ENCODE measurements around the gene GUCA1A.

The GUCA1A gene

DNA sequence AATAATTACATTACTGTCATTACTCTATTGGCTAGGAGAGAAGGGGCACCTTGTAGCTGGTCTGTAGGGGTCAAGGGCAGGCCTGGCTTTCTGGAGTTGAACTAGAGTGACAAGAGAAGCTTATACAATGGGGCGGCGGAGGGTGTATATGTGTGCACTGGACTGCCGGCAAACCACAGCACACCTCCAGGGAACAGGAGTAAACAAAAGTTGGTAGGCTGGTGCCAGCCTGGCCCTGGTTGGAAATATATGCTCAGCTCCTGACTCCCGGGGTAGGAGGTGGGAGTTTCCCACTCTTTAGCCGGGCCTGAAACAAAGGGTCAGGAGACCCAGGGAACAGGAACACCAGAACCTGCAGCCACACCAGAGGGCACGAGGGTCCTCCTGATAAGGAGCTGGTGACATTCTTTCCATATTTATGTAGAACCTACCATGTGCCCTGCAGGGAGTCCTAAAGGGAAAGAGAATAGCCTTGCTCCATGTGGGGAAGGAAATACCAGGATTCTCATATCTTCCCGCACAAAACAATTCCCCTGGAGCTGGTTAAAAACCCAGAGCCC is 35.9 kb upstream of the GUCA1A start:
- Histone ChIP-seq H3K36me3 (ENCODE audit: control insufficient read depth, insufficient read depth, low read length) (no peaks in the 10 kb centered on the region), H3K27ac (ENCODE audit: low read depth, low read length) (no peak overlapping the region), H3K4me1 (ENCODE audit: control insufficient read depth, insufficient read depth, low read length) (no peaks in the 10 kb centered on the region), H3K27me3 (ENCODE audit: control insufficient read depth, insufficient read depth, low read length) (peaks cover 5% of the 10 kb centered on the region), H3K9ac (ENCODE audit: low read length) (no peak overlapping the region), H3K4me3 (ENCODE audit: low read length) (no peak overlapping the region)

DNA sequence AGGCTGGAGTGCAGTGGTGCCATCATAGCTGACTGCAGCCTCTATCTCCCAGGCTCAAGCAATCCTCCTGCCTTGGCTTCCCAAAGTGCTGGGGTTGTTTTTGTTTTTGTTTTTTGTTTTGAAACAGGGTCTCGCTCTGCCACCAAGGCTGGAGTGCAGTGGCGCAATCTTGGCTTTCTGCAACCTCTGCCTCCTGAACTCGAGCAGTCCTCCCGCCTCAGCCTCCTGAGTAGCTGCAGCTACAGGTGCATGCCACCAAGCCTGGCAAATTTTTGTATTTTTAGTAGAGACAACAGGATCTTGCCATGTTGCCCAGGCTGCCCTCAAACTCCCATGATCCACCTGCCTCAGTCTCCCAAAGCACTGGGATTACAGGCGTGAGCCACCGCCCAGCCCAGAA is 35.0 kb upstream of the GUCA1A start:
- no peak overlapping the region for H3K27ac ChIP-seq (ENCODE audit: low read depth, low read length)
- no peak overlapping the region for H3K9ac ChIP-seq (ENCODE audit: low read length)
- no peaks in the 10 kb centered on the region for H3K4me1 ChIP-seq (ENCODE audit: control insufficient read depth, insufficient read depth, low read length)
- H3K36me3 ChIP-seq (ENCODE audit: control insufficient read depth, insufficient read depth, low read length), result no peaks in the 10 kb centered on the region
- H3K27me3 ChIP-seq (ENCODE audit: control insufficient read depth, insufficient read depth, low read length), result peaks cover 10% of the 10 kb centered on the region
- H3K4me3 ChIP-seq (ENCODE audit: low read length), result no peak overlapping the region

DNA sequence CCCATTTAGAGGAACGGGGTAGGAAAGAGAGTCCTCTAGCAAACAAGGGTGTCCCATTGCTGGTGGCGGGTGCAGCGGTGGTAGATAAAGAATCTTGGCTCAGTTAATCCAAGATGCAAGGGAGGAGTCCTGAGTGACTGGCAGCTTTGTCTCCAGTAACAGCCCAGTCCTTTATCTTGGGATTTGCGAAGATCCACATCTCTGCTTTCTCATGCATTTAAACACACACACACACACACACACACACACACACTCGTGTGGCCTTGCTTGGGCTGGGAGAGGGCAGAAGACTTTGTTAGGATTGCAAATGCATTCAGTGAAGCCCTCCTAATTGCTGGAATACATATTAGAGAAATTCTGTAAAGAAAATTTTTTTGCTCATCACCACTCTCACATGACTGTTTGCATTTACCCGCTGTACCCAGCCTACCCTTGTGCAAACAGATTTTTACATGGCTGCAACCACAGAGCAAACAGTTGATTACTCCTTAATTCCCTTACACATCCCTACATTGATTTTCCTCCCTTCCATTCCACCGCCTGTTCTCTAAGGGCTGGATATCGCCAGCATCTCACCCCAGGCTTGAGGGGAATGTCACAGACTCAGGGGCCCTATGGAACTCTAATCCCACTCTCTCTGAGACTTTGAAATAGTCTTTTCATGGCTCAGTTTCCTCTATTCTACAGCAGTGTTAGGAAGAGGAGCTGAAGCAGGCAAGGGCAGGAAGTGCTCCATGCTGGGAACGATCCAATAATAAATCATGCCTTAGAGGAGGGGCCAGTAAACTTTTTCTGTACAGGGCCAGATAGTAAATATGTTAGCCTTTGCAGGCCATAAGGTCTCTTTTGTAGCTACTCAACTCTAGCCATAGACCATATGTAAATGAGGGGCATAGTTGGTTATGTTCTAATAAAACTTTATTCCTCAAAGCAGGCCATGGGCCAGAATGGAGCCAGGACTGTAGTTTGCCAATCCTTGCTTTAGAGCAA is 34.2 kb upstream of the GUCA1A start:
- Histone ChIP-seq H3K4me3 (ENCODE audit: low read length) (no peak overlapping the region), H3K9ac (ENCODE audit: low read length) (no peak overlapping the region), H3K27me3 (ENCODE audit: control insufficient read depth, insufficient read depth, low read length) (peaks cover 14% of the 10 kb centered on the region), H3K4me1 (ENCODE audit: control insufficient read depth, insufficient read depth, low read length) (no peaks in the 10 kb centered on the region), H3K36me3 (ENCODE audit: control insufficient read depth, insufficient read depth, low read length) (no peaks in the 10 kb centered on the region), H3K27ac (ENCODE audit: low read depth, low read length) (no peak overlapping the region)

DNA sequence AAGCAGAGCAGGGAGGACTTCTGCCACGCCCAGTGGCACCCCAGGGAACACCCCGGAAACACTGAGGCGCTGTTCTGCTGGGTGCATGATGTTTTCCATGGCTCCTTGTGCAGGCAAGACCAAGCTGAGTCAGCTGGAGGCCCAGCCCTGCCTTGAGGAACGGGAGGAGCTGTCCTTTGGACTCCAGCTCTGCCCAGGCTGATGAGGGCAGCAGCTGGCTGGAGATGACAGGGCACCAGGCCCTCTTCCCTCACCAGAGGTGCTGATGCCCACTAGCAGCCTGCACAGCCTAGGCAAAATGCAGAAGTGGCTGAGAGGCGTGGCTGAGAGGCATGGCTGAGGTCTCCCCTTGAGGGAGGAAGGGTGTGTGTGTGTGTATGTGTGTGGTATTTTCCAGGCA is 33.1 kb upstream of the GUCA1A start:
- Histone ChIP-seq H3K27me3 (ENCODE audit: control insufficient read depth, insufficient read depth, low read length) (peaks cover 14% of the 10 kb centered on the region), H3K4me3 (ENCODE audit: low read length) (no peak overlapping the region), H3K27ac (ENCODE audit: low read depth, low read length) (no peak overlapping the region), H3K36me3 (ENCODE audit: control insufficient read depth, insufficient read depth, low read length) (no peaks in the 10 kb centered on the region), H3K9ac (ENCODE audit: low read length) (no peak overlapping the region), H3K4me1 (ENCODE audit: control insufficient read depth, insufficient read depth, low read length) (no peaks in the 10 kb centered on the region)

DNA sequence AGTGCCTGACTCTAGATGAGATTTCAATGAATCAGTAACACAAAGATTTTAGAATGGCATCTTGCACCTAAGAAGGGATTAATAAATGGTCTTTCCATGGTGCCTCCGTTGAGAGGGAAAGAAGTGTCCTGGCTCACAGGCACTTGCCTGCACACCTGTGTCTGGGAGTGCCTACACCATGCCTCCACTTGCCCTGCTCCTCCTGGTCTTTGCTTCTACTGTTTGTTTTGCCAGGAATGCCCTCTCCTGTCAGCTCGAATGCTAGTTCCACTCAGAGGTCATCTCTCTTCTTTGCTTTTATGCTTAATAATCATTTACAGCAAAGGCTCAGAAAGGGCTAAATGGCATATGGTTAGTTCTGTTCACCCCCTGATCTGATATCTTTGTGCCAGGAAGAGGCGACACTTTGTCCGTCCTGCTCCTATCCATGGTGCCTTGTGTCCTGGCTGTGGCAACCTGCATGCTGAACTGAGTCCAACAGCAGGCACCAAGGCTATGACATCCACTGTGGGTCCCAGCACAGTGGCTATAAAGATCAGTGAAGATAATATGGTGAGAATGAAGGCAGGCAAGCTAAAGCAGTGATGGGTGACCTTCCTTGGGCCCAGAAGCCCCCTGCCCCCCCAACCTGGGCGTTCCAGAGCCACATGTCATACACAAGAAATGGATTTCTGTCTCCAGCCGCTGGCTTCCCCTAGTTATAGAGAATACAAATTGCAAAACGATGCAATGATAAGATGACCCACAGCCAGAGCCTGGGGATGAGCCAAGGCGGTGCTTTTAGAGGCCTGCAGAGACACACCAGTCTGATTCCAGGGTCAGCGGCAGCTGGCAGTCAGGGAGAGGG is 32.2 kb upstream of the GUCA1A start:
- Histone ChIP-seq H3K27ac (ENCODE audit: low read depth, low read length) (no peak overlapping the region), H3K4me3 (ENCODE audit: low read length) (peak overlapping the region; percentile 72), H3K9ac (ENCODE audit: low read length) (peak overlapping the region; percentile 14), H3K4me1 (ENCODE audit: control insufficient read depth, insufficient read depth, low read length) (no peaks in the 10 kb centered on the region), H3K27me3 (ENCODE audit: control insufficient read depth, insufficient read depth, low read length) (peaks cover 14% of the 10 kb centered on the region), H3K36me3 (ENCODE audit: control insufficient read depth, insufficient read depth, low read length) (no peaks in the 10 kb centered on the region)

DNA sequence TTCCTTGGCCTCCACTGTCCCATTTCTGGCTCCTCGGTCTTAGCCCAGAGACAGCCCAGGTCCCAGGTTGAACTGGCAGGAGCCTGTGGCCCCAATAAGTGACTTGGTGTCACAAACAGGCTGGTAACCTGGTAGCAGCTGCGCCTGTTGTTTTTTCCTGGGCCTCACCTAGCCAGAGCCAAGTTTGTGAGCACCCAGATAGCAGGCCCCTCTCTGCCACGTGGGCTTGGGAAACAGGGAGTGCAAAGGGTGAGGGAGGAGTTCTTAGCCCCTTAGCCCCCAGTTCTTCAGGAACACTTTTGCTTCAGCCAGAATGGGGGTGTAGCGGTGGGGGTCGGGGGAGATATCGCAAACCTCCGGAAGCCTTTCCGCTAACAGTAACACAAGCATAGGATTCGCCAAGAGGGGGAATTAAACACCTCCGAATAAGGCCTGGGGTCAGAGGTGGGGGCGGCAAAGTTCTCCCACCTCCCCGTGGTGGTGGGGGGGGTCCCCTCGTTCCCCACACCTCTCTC is 31.5 kb upstream of the GUCA1A start:
- Histone ChIP-seq H3K27me3 (ENCODE audit: control insufficient read depth, insufficient read depth, low read length) (peaks cover 14% of the 10 kb centered on the region), H3K9ac (ENCODE audit: low read length) (no peak overlapping the region), H3K4me1 (ENCODE audit: control insufficient read depth, insufficient read depth, low read length) (no peaks in the 10 kb centered on the region), H3K27ac (ENCODE audit: low read depth, low read length) (no peak overlapping the region), H3K36me3 (ENCODE audit: control insufficient read depth, insufficient read depth, low read length) (no peaks in the 10 kb centered on the region), H3K4me3 (ENCODE audit: low read length) (peak overlapping the region; percentile 72)

DNA sequence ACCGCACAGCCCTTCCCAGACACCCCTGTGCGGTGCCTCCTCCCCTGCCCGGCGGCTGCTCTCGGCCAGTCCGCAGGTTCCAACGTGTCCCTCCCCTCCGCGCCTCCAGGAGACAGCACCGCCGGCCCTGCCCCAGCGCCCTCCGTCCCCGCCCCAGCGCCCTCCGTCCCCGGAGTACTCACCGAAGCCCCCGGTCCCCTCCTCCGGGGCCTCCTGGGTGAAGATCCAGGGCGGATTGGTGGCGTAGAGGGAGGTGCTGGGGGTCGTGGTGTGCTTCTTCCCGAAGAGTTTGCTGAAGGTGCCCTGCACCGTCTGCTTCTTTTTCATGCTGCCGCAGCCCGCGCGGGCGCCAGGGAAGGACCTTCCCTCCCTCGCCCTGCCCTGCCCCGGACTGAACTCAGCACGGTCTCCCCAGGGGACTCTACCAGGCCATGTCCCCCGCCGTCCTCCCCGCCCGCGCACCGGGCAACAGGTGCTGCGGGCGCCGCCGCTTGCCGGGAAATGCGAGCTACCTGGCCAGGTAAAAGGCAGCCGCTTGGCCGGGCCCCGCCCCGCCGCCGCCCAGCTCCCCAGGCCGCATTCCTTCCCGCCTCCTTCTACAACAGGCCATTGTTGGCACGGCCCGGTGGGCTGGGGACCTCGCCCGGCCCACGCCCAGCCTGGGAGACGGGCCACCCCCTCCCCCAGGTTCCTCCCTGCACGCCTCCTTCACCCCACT is 30.9 kb upstream of the GUCA1A start, which contains the start of gene C6orf132:
Gene C6orf132, minus strand, starts transcription at position 503 of the 718 bp plus-strand sequence. Its CDS starts 176 bp downstream, at position 327.
- peak within 1 kb of the TSS; percentile 72 for H3K4me3 ChIP-seq (ENCODE audit: low read length)
- no peak within 1 kb of the TSS for H3K27ac ChIP-seq (ENCODE audit: low read depth, low read length)
- no peaks in the 10 kb centered on the region for H3K36me3 ChIP-seq (ENCODE audit: control insufficient read depth, insufficient read depth, low read length)
- H3K27me3 ChIP-seq (ENCODE audit: control insufficient read depth, insufficient read depth, low read length), result peaks cover 14% of the 10 kb centered on the region
- no peaks in the 10 kb centered on the region for H3K4me1 ChIP-seq (ENCODE audit: control insufficient read depth, insufficient read depth, low read length)
- H3K9ac ChIP-seq (ENCODE audit: low read length), result peak within 1 kb of the TSS; percentile 76

DNA sequence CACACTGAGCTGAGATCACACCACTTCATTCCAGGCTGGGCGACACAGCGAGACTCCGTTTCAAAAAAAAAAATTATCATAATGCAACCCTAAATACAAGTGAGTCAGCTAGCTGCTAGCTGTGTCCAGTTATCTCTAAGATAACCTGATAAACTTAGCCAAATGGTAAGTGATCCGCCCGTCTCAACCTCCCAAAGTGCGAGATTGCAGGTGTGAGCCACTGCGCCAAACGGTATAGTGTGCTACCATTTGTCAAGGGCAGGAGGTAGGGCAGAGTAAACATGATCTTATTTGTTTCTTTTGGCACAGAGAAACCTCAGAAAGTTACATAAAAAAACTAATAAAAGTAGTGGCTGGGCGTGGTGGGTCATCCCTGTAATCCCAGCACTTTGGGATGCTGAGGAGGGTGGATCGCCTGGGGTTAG is 26.0 kb upstream of the GUCA1A start:
- Histone ChIP-seq H3K36me3 (ENCODE audit: control insufficient read depth, insufficient read depth, low read length) (no peaks in the 10 kb centered on the region), H3K4me1 (ENCODE audit: control insufficient read depth, insufficient read depth, low read length) (no peaks in the 10 kb centered on the region), H3K27me3 (ENCODE audit: control insufficient read depth, insufficient read depth, low read length) (peaks cover 10% of the 10 kb centered on the region), H3K27ac (ENCODE audit: low read depth, low read length) (no peak overlapping the region), H3K4me3 (ENCODE audit: low read length) (no peak overlapping the region), H3K9ac (ENCODE audit: low read length) (no peak overlapping the region)

DNA sequence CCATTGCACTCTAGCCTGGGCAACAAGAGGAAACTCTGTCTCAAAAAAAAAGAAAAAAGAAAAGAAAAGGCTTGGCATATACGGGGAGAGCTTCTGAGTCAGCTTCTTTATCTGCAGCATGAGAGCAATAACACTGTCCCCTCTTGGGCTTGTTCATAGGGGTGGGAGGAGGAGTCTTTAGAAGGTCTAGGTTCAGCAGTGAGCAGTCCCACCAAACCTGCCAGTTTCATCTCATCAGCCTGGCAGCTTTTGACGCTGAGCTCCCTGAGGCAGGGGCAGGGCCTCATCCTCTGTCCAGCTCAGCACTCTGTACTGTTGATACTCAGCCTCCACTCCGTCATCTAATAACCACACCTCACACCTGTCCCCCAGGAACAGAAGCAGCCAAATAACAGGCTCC is 25.1 kb upstream of the GUCA1A start:
- no peak overlapping the region for H3K4me3 ChIP-seq (ENCODE audit: low read length)
- no peak overlapping the region for H3K9ac ChIP-seq (ENCODE audit: low read length)
- H3K27ac ChIP-seq (ENCODE audit: low read depth, low read length), result no peak overlapping the region
- H3K27me3 ChIP-seq (ENCODE audit: control insufficient read depth, insufficient read depth, low read length), result peaks cover 4% of the 10 kb centered on the region
- H3K4me1 ChIP-seq (ENCODE audit: control insufficient read depth, insufficient read depth, low read length), result no peaks in the 10 kb centered on the region
- no peaks in the 10 kb centered on the region for H3K36me3 ChIP-seq (ENCODE audit: control insufficient read depth, insufficient read depth, low read length)

DNA sequence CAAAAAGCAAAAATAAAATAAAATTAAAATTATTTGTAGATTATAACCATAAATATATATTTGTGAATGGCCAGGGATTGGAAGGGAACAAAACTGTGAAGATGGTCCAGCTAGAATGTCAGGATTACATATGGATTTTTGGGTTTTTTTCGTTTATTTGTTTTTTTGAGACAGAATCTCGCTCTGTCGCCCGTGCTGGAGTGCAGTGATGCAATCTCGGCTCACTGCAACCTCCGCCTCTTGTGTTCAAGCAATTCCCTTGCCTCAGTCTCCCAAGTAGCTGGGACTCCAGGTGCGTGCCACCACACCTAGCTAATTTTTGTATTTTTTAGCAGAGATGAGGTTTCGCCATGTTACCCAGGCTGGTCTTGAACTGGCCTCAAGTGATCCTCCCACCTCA is 22.9 kb upstream of the GUCA1A start:
- Histone ChIP-seq H3K4me3 (ENCODE audit: low read length) (no peak overlapping the region), H3K4me1 (ENCODE audit: control insufficient read depth, insufficient read depth, low read length) (no peaks in the 10 kb centered on the region), H3K27me3 (ENCODE audit: control insufficient read depth, insufficient read depth, low read length) (no peaks in the 10 kb centered on the region), H3K36me3 (ENCODE audit: control insufficient read depth, insufficient read depth, low read length) (no peaks in the 10 kb centered on the region), H3K27ac (ENCODE audit: low read depth, low read length) (no peak overlapping the region), H3K9ac (ENCODE audit: low read length) (no peak overlapping the region)

DNA sequence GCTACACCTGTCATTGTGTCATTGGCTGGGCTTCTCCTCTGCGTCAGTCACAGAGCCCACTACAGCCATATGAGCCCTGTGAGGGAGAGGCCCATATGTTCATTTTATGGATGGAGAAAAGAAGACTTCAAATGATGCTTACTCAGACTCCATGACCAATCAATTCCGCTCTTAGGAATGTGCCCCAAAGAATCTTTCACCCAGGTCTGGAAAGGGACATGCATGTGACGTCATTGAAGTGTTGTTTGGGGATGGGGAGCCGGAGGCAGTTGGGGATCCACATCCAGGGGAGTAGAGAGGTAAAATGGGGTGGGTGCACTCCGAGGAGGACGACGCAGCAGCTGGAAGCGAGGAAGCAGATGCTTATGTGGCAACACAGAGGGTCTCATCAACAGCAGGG is 21.1 kb upstream of the GUCA1A start:
- Histone ChIP-seq H3K9ac (ENCODE audit: low read length) (no peak overlapping the region), H3K36me3 (ENCODE audit: control insufficient read depth, insufficient read depth, low read length) (no peaks in the 10 kb centered on the region), H3K27ac (ENCODE audit: low read depth, low read length) (no peak overlapping the region), H3K27me3 (ENCODE audit: control insufficient read depth, insufficient read depth, low read length) (no peaks in the 10 kb centered on the region), H3K4me3 (ENCODE audit: low read length) (no peak overlapping the region), H3K4me1 (ENCODE audit: control insufficient read depth, insufficient read depth, low read length) (no peaks in the 10 kb centered on the region)

Measured in rectal smooth muscle tissue (tissue), 1 donor.